ENCODE data around the gene FAM3B.
"Not testable (repeated sequence)": the region's sequence is repeated elsewhere in the genome, so short reads cannot be mapped to it uniquely, and the experiment has no call there.

Gene FAM3B

DNA sequence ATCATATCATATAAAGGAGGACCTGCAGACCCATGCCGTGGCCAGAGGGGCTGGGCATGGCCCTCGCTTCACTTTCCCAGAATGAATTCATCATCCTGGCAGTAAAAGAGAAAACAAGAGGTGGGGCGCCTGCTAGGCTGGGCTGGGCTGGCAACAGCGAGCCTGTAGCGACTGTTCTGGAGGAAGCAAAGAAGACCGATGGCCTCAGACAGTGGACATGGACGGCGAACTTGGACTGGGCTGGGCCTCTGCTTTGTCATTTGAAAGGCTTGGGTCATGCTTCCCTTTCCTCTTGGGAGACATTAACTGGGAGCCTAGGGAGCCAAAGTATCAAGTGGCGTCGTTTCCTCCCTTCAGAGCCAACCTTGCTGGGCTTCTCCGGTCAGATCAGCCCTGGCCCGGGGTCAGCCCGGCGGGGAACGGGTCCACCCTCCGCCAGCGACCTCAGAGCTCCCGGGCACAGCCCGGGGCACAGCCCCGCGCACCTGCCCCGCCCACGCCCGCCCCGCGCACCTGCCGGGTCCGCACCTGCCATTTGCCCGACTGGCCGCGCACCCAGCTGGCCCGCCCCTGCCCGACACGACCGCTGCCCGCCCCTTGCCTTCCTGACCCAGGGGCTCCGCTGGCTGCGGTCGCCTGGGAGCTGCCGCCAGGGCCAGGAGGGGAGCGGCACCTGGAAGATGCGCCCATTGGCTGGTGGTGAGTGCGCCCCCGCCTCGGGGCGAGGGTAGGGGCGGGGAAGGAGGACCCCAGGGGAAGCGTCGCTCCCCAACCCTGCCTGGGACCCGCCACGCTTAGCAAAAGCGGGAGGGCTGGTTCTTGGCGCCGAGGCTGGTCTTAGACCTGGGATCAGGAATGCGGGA is at the start of gene FAM3B:
FAM3B (plus strand) TSS at position 602 of the 863 bp plus-strand sequence; CDS start at position 681, 79 bp downstream.
- no peak for DNase-seq

DNA sequence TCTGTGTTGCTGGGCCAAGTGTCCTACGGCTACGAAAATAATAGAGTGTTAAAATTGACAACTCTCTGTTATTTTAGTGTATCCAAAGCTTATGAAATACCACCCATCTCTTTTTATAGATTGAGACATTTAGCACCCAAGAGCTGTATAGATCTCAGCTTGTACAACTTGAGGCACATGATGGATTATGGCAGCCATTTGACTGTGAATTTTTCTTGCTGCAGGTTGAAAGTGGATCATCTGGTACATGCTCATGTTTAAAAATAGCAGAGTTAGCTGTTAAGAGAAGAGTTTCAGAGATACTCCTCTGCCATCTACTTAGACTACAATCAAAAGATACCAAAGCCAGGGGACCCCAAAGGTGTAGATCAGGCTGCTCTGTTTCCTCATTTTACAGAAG is 49.3 kb upstream of the FAM3B start:
- no peak for DNase-seq

GRCh38 chr21:41269535-41269934 is 47.1 kb upstream of the FAM3B start:
- DNase-seq = no peak

DNA sequence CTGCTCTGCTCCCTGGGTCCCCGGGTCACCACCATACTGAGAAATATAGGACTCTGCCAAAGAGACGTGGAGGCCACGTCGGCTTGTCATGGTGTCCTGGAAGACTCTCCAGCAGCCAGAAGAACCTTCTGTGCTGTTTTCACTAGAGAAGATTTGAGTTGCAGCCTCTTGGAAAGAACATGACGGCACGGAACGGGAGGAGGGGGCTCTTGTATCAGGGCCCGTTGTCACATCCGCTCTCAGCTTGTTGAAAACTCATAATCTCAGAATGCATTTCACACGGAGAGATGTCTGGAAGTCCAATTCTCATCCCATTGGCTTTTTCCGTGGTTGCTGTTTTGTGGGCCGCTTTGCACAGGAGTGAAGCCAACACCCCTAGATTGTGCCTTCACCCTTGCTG is 39.4 kb upstream of the FAM3B start:
- DNase-seq = no peak

DNA sequence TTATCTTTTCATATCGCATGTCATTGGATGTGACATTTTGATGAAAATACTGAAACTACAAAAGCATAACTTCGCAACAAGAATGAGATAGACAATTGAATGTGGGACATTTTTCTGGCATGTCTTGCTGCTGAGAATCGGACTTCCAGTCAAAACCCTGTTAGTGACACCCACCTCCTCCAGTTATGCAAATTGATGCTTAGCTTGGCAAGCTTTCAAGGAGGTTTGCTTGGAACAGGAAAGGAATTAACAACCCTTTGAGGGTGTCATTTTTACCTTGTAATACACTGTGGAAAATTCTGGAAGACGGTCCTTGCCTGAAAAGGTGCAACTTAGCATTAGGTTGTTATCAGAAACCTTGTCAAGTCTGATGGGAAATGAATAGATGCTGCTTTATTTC is 38.8 kb upstream of the FAM3B start:
- no peak for DNase-seq

GRCh38 chr21:41280115-41280919 is 36.3 kb upstream of the FAM3B start:
- DNase-seq = no peak

DNA sequence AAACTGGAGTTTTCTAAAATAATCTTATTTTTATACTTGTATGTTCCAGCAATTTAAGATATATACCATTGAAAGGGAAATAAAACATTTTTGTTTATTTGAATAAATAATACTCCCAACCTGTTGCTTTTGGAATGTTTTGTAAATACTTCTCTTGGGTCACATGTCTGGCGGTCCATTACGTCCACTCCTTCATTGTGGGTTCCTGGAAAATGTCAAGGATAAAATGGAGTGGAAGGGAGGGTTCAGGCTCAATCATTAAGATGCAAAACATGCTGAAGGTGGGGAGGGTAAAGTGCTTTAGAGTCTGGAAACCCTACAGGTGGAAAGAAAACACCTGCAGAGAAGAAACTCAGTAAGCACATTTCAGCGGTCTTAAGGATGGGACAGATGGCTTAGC is 34.2 kb upstream of the FAM3B start:
- no peak for DNase-seq

DNA sequence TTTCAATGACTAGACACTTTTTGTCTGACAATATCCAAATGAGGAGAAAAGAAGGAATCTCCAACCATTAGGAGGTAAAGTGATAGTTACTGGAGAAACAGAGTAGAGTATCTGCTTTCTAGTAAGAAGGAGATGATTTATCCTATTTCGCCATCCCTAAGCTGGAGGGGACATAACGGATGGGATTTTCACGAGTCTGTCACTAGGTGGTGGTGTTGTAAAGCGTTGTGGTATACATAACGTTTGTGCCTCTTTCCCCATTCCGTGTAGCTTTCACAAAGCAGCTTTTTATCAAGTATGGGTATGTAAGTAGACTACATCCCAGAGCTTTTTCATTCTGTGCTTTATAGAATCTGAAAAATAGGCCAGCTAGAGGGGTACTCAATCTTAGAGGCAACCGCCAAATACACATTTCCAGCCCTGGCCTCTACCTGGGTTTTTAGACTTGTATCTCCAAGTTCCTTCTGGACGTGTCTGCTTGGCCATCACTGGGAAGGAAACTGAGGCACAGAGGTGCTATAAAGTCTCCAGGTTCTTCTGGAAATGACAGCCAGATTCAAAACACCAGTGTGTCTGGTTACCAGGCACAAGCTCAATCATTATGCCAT is 33.3 kb upstream of the FAM3B start:
- peak; percentile 23 to 24 for DNase-seq

GRCh38 chr21:41289431-41289830 is 27.2 kb upstream of the FAM3B start:
- DNase-seq = no peak

GRCh38 chr21:41290106-41290799 is 26.3 kb upstream of the FAM3B start:
- no peak for DNase-seq

GRCh38 chr21:41294548-41295231 is 21.9 kb upstream of the FAM3B start:
- DNase-seq = no peak

GRCh38 chr21:41295721-41296254 is 20.8 kb upstream of the FAM3B start:
- DNase-seq = no peak

DNA sequence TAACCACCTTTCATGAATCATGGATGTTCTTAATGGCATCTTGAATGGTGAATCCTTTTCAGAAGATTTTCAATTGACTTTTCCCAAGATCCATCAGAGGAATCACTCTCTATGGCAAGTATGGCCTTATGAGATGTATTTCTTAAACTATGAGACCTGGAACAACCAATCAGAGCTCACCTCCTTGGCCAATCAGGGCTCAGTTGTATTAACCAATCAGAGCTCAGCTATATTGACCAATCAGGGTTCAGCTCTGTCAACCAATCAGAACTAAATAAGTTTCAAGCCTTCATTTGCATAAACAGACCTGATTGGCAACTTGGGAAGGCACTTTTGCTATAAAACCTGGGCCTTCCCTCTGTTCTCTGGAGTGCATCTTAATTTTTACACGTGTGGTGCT is 13.6 kb upstream of the FAM3B start:
- no peak for DNase-seq

DNA sequence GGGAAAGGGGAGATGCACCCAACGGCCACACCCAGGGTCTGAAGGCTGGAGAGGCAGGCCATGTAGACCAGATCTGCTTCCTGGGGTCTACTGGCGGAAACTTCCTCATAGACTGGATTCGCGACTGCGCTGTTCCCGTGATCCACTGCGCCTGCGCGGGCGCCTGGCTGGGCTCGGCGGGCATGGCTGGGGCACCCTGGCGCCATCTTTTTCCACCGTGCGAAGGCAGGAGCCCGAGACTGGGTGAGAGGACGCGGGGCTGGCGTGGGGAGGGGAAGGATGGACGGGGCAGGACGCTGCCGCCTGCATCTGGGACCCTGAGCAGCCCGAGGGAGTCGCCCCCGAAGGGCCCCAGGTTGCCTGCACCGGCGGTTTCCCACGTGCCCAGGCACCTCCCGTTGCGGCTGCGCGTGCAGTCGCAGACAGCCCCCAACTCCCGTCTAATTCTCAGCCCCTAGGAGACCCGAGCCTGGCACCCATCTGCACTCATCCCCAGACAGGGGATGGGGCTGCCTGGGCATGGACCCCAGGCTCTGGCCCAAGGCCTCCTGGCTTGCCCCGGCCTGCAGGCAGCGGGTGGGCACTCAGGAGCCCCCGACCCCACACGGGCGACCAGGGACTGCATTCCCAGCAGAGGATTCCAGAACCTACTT is 12.4 kb upstream of the FAM3B start:
- DNase-seq = no peak

GRCh38 chr21:41307219-41307618 is 9.4 kb upstream of the FAM3B start:
- no peak for DNase-seq

GRCh38 chr21:41313285-41314164 is 3.1 kb upstream of the FAM3B start:
- DNase-seq = not testable (repeated sequence)

- no peak for DNase-seq
Measured at GRCh38 chr21:41315726-41316125, 875 bp upstream of the FAM3B start.

DNA sequence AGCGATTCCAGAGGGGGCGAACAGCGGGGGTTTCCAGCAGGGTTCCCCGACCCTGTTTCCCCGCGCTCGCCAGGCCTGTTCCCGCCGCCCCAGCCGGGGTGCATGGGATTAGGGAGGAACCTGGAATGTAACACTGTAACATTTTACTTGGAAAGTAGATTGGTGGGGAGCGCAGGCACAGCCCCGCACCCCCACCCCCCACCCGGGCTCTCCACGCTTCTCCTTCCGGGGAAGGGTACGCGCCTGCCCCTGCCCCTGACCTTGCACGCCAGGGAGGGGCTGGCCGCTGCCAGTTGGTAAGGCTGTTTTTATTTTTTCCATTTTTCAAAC is 427 bp downstream of the FAM3B start:
- DNase-seq = no peak

GRCh38 chr21:41317458-41317857 is 857 bp downstream of the FAM3B start:
- no peak for DNase-seq

DNA sequence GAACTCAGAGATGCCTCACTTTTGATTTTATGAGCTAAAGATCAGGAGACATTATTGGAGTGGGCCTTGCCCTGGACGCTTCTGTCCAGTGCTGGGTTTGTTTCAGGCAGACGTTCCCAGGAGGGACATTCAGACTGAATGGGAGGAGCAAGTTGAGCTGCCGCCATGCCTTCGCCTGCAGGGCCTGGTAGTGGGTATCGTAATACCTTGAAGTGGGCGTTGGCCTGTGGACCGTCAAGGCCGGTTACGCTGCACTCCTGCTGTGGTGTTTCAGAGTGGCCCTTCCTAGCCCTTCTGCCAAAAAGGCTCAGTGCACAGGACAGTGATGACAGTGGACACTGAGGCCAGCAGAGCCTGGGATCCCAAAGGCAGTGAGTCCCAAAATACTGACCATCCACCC is 1.6 kb downstream of the FAM3B start:
- no peak for DNase-seq

- no peak for DNase-seq
Measured at GRCh38 chr21:41319273-41319672, 2.7 kb downstream of the FAM3B start.
